Neural cell (in vitro differentiated cells): Measurements from ENCODE around the gene FAM25G. TPM values are rescaled to one million over a fixed set of nuclear protein-coding genes. Genes with fewer than 3 reads are reported as not detected.

Experiments
- H2AFZ ChIP-seq: fragments of 200-600, 300-800 bp; sonication (generic), shearing (Covaris generic); 2 replicates; pipeline ENCODE4 v1.6.0; 2014; ENCODE audit warnings: low read depth, mild to moderate bottlenecking, antibody characterized with exemption, low read length, moderate library complexity
- H3F3A ChIP-seq: fragments of 200-600 bp; shearing (Covaris generic); 2 replicates; pipeline ENCODE4 v1.6.1; 2016; ENCODE audit warnings: mild to moderate bottlenecking, moderate library complexity, mixed read lengths, antibody characterized with exemption, low read length; ENCODE audit not compliant: insufficient read depth, poor library complexity, severe bottlenecking
- H3K27ac ChIP-seq: fragments of 200-600, 300-800 bp; sonication (generic), shearing (Covaris generic); 2 replicates; pipeline ENCODE4 v1.5.1; 2014; ENCODE audit warnings: mild to moderate bottlenecking, low read length, moderate library complexity
- H3K27me3 ChIP-seq: fragments of 300-800, 200-600 bp; sonication (generic), shearing (Covaris generic); 2 replicates; pipeline ENCODE4 v1.6.0; 2014; ENCODE audit warnings: mild to moderate bottlenecking, low read depth, low read length, moderate library complexity; ENCODE audit not compliant: insufficient read depth
- H3K36me3 ChIP-seq: fragments of 300-800, 200-600 bp; sonication (generic), shearing (Covaris generic); 2 replicates; pipeline ENCODE4 v1.5.1; 2014; ENCODE audit warnings: mild to moderate bottlenecking, antibody characterized with exemption, low read length, moderate library complexity; ENCODE audit not compliant: insufficient read depth
- H3K4me2 ChIP-seq: fragments of 300-800, 200-600 bp; sonication (generic), shearing (Covaris generic); 2 replicates; pipeline ENCODE4 v1.6.0; 2014; ENCODE audit warnings: mild to moderate bottlenecking, low read length
- H3K4me3 ChIP-seq: fragments of 300-800, 200-600 bp; sonication (generic), shearing (Covaris generic); 2 replicates; pipeline ENCODE4 v1.5.1; 2014; ENCODE audit warnings: mild to moderate bottlenecking, low read length, moderate library complexity
- H3K79me2 ChIP-seq: fragments of 200-600 bp; shearing (Covaris generic); replicated peaks from 2 replicates; pipeline ENCODE4 v1.6.0; 2014; ENCODE audit warnings: mild to moderate bottlenecking, low read length, moderate library complexity; ENCODE audit not compliant: insufficient read depth
- H3K9ac ChIP-seq: fragments of 300-800, 200-600 bp; sonication (generic), shearing (Covaris generic); 2 replicates; pipeline ENCODE4 v1.6.1; 2016; ENCODE audit warnings: mild to moderate bottlenecking, low read length, mixed read lengths
- H3K9me2 ChIP-seq: fragments of 200-600 bp; shearing (Covaris generic); 2 replicates; pipeline ENCODE4 v1.6.1; 2016; ENCODE audit warnings: mild to moderate bottlenecking, low read length, mixed read lengths; ENCODE audit not compliant: insufficient read depth
- H3K9me3 ChIP-seq: fragments of 200-600, 300-800 bp; sonication (generic), shearing (Covaris generic); 2 replicates; pipeline ENCODE4 v1.6.1; 2016; ENCODE audit warnings: mild to moderate bottlenecking, mixed run types, low read length, moderate library complexity, mixed read lengths
- H4K20me1 ChIP-seq: fragments of 200-600 bp; shearing (Covaris generic); 2 replicates; pipeline ENCODE4 v1.6.1; 2016; ENCODE audit warnings: mild to moderate bottlenecking, mixed run types; ENCODE audit not compliant: insufficient read depth
- EP300 ChIP-seq: fragments of 450-650 bp; conservative IDR thresholded peaks from 2 replicates; pipeline ENCODE4 v1.6.1; 2014; ENCODE audit warnings: antibody characterized with exemption, mild to moderate bottlenecking, moderate library complexity; ENCODE audit not compliant: poor library complexity, severe bottlenecking
- EZH2 ChIP-seq: fragments of 200-600, 300-800 bp; shearing (Covaris generic), sonication (generic); IDR thresholded peaks from 2 replicates; pipeline ENCODE4 v1.6.1; 2014; ENCODE audit warnings: antibody characterized with exemption, low read length, borderline replicate concordance, mild to moderate bottlenecking; ENCODE audit not compliant: insufficient read depth, poor library complexity, severe bottlenecking
- MXI1 ChIP-seq: fragments of 450-650 bp; conservative IDR thresholded peaks from 2 replicates; pipeline ENCODE4 v1.6.1; 2014; ENCODE audit warnings: antibody characterized with exemption, mild to moderate bottlenecking; ENCODE audit not compliant: poor library complexity, severe bottlenecking
- POLR2AphosphoS5 ChIP-seq: IDR thresholded peaks from 2 replicates; pipeline ENCODE4 v1.6.1; 2012
- RAD21 ChIP-seq: fragments of 450-650 bp; conservative IDR thresholded peaks from 2 replicates; pipeline ENCODE4 v1.6.1; 2014; ENCODE audit warnings: antibody characterized with exemption, mild to moderate bottlenecking, moderate library complexity
- SMC3 ChIP-seq: fragments of 450-650 bp; conservative IDR thresholded peaks from 2 replicates; pipeline ENCODE4 v1.6.1; 2014; ENCODE audit warnings: antibody characterized with exemption, mild to moderate bottlenecking, moderate library complexity; ENCODE audit not compliant: poor library complexity
- TAF1 ChIP-seq: IDR thresholded peaks from 2 replicates; pipeline ENCODE4 v1.6.1; 2012; ENCODE audit warnings: low read depth
- polyA plus RNA-seq: library from polyadenylated mRNA; depleted of rRNA; stranded (reverse); fragments of >200 nt; gene quantifications from 2 replicates; pipeline ENCODE4 v1.2.3, GENCODE V29; 2014
- TF ChIP-seq, protein P1 (sequence below): IDR thresholded peaks from 2 replicates; pipeline ENCODE4 v1.6.1; 2012; ENCODE audit warnings: borderline replicate concordance
- TF ChIP-seq, protein P2 (sequence below): fragments of 450-650 bp; IDR thresholded peaks from 2 replicates; pipeline ENCODE4 v1.5.1; 2014; ENCODE audit warnings: antibody characterized with exemption, mild to moderate bottlenecking, moderate library complexity; ENCODE audit not compliant: poor library complexity, severe bottlenecking

FAM25G gene
- polyA plus RNA-seq, 1 donor from 2014 or later = not detected

- Histone ChIP-seq H4K20me1 (no peaks in the 10 kb centered on the region), H3K36me3 (no peaks in the 10 kb centered on the region), H3K9me2 (no peaks in the 10 kb centered on the region), H3K9me3 (no peaks in the 10 kb centered on the region), H3F3A (no peaks in the 10 kb centered on the region), H3K4me3 (no peak overlapping the region), H3K79me2 (no peaks in the 10 kb centered on the region), H3K27me3 (no peaks in the 10 kb centered on the region), H3K27ac (no peak overlapping the region), H3K9ac (no peak overlapping the region), H3K4me2 (no peak overlapping the region), H2AFZ (no peak overlapping the region)
- TF ChIP-seq MXI1 (no peak), EP300 (no peak), SMC3 (no peak), RAD21 (no peak)
- TF ChIP-seq, protein P1, sequence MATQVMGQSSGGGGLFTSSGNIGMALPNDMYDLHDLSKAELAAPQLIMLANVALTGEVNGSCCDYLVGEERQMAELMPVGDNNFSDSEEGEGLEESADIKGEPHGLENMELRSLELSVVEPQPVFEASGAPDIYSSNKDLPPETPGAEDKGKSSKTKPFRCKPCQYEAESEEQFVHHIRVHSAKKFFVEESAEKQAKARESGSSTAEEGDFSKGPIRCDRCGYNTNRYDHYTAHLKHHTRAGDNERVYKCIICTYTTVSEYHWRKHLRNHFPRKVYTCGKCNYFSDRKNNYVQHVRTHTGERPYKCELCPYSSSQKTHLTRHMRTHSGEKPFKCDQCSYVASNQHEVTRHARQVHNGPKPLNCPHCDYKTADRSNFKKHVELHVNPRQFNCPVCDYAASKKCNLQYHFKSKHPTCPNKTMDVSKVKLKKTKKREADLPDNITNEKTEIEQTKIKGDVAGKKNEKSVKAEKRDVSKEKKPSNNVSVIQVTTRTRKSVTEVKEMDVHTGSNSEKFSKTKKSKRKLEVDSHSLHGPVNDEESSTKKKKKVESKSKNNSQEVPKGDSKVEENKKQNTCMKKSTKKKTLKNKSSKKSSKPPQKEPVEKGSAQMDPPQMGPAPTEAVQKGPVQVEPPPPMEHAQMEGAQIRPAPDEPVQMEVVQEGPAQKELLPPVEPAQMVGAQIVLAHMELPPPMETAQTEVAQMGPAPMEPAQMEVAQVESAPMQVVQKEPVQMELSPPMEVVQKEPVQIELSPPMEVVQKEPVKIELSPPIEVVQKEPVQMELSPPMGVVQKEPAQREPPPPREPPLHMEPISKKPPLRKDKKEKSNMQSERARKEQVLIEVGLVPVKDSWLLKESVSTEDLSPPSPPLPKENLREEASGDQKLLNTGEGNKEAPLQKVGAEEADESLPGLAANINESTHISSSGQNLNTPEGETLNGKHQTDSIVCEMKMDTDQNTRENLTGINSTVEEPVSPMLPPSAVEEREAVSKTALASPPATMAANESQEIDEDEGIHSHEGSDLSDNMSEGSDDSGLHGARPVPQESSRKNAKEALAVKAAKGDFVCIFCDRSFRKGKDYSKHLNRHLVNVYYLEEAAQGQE = no peak
These were observed 42.2 kb downstream of the FAM25G start for GRCh38 chr10:47449102-47449978.

DNA sequence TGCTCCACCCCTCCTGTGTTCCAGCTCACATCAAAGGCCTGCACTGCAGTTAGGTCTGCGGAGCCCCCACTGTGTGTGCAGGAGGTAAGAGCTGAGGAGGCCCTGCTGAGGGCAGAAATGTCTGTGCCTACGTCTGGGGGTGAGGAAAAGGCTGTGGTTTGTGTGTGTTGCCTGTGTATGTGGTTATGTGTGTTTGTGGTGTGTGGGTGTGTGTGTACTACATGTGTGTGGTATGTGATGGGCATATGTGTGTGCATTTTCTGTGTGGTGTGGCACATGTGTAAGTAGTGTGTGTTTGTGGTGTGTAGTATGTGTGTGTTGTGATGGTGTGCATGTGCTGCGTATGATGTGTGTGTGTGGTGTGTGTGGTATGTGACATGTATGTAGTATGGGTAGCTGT, 43.8 kb downstream of the FAM25G start:
- Histone ChIP-seq H3F3A (no peaks in the 10 kb centered on the region), H3K36me3 (no peaks in the 10 kb centered on the region), H3K27ac (no peak overlapping the region), H3K4me2 (no peak overlapping the region), H3K27me3 (no peaks in the 10 kb centered on the region), H3K9me3 (no peaks in the 10 kb centered on the region), H3K9ac (no peak overlapping the region), H4K20me1 (no peaks in the 10 kb centered on the region), H2AFZ (no peak overlapping the region), H3K79me2 (no peaks in the 10 kb centered on the region), H3K4me3 (no peak overlapping the region), H3K9me2 (no peaks in the 10 kb centered on the region)
- TF ChIP-seq RAD21 (no peak), POLR2AphosphoS5 (no peak)

DNA sequence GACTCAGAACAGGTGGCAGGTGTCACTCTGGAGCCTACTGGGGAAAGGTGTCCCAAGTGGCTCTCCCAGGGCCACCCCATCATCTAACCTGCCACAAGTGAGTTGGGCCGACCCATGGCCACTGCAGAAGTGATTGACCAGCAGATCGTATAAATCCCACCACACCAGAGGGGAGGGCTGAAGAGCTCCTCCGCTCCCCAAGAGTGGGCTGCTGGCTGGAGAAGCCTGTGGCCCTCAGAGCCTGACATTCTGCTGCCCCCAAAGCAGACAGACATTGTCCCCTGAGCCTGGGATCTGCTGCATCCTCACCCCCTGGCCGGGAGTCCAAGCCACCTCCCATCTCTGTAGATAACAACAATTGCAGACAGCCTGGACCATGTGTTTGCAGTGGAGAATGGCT, 44.3 kb downstream of the FAM25G start:
- Histone ChIP-seq H3K9ac (no peak overlapping the region), H2AFZ (no peak overlapping the region)

More for the DNA sequence above, 44.3 kb downstream of the FAM25G start:
- no peaks in the 10 kb centered on the region for H4K20me1 ChIP-seq
- no peaks in the 10 kb centered on the region for H3K36me3 ChIP-seq
- H3K9me2 ChIP-seq = no peaks in the 10 kb centered on the region
- no peaks in the 10 kb centered on the region for H3K79me2 ChIP-seq
- no peaks in the 10 kb centered on the region for H3F3A ChIP-seq
- no peak overlapping the region for H3K4me2 ChIP-seq
- no peaks in the 10 kb centered on the region for H3K9me3 ChIP-seq
- no peak overlapping the region for H3K27ac ChIP-seq
- TF ChIP-seq EP300 = no peak
- no peak for TF ChIP-seq EZH2
- TF ChIP-seq, protein P1 = no peak
- TF ChIP-seq RAD21 = no peak
- TF ChIP-seq, protein P2, sequence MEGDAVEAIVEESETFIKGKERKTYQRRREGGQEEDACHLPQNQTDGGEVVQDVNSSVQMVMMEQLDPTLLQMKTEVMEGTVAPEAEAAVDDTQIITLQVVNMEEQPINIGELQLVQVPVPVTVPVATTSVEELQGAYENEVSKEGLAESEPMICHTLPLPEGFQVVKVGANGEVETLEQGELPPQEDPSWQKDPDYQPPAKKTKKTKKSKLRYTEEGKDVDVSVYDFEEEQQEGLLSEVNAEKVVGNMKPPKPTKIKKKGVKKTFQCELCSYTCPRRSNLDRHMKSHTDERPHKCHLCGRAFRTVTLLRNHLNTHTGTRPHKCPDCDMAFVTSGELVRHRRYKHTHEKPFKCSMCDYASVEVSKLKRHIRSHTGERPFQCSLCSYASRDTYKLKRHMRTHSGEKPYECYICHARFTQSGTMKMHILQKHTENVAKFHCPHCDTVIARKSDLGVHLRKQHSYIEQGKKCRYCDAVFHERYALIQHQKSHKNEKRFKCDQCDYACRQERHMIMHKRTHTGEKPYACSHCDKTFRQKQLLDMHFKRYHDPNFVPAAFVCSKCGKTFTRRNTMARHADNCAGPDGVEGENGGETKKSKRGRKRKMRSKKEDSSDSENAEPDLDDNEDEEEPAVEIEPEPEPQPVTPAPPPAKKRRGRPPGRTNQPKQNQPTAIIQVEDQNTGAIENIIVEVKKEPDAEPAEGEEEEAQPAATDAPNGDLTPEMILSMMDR = no peak
- TF ChIP-seq SMC3 = no peak
- no peak for TF ChIP-seq POLR2AphosphoS5
- TF ChIP-seq TAF1 = no peak
- TF ChIP-seq MXI1 = no peak
- H3K4me3 ChIP-seq = no peak overlapping the region
- H3K27me3 ChIP-seq = no peaks in the 10 kb centered on the region
